H4 (cell line): Measurements from ENCODE around the gene TRMT112. TPM values are rescaled to one million over a fixed set of nuclear protein-coding genes. Genes with fewer than 3 reads are reported as not detected.

ENCODE experiments used
- DNase-seq: peaks from one replicate; pipeline ENCODE4 v3.0.0-alpha.2; 2015; ENCODE audit warnings: low spot score
- total RNA-seq: library from RNA; depleted of rRNA; stranded (reverse); fragments of >200 nt; shearing (Covaris generic); gene quantifications from 2 replicates; pipeline ENCODE4 v1.2.3, GENCODE V29; 2014

TRMT112 gene
- total RNA-seq, 1 experiment from 2014 or later = 511 TPM

GRCh38 chr11:64351136-64351631, 33.8 kb upstream of the TRMT112 start:
- DNase-seq = no peak

GRCh38 chr11:64349404-64349803, 32.0 kb upstream of the TRMT112 start:
- DNase-seq = no peak

- DNase-seq = no peak
Measured at GRCh38 chr11:64349025-64349387, 31.6 kb upstream of the TRMT112 start.

- DNase-seq = no peak
Measured at GRCh38 chr11:64348383-64349024, 31.1 kb upstream of the TRMT112 start.

- DNase-seq = no peak
Measured at GRCh38 chr11:64347193-64347867, 30.0 kb upstream of the TRMT112 start.

- no peak for DNase-seq
Measured at GRCh38 chr11:64344787-64345186, 27.4 kb upstream of the TRMT112 start.

- DNase-seq = no peak
Measured at GRCh38 chr11:64343767-64344559, 26.6 kb upstream of the TRMT112 start.

- no peak for DNase-seq
Measured at GRCh38 chr11:64342869-64343745, 25.7 kb upstream of the TRMT112 start.

GRCh38 chr11:64341851-64342791, 24.8 kb upstream of the TRMT112 start:
- DNase-seq = peak; percentile 43

GRCh38 chr11:64341429-64341828, 24.1 kb upstream of the TRMT112 start:
- no peak for DNase-seq

GRCh38 chr11:64340671-64341335, 23.4 kb upstream of the TRMT112 start:
- DNase-seq = no peak

- DNase-seq = no peak
Measured at GRCh38 chr11:64339754-64340408, 22.5 kb upstream of the TRMT112 start, which contains the start of gene CCDC88B. Gene CCDC88B (plus strand): TSS chr11:64340204. CDS start chr11:64340267, 63 bp downstream.

GRCh38 chr11:64339286-64339685, 21.9 kb upstream of the TRMT112 start:
- DNase-seq = no peak

GRCh38 chr11:64338716-64339115, 21.4 kb upstream of the TRMT112 start:
- no peak for DNase-seq

GRCh38 chr11:64337538-64338249, 20.3 kb upstream of the TRMT112 start:
- DNase-seq = no peak

- peak; percentile 94 for DNase-seq
Measured at GRCh38 chr11:64334764-64335735, 17.7 kb upstream of the TRMT112 start.

- no peak for DNase-seq
Measured at GRCh38 chr11:64333556-64333955, 16.2 kb upstream of the TRMT112 start.
